Bronchial epithelial cell (primary cell): Measurements from ENCODE around the gene GNPTAB. TPM values are rescaled to one million over a fixed set of nuclear protein-coding genes. Genes with fewer than 3 reads are reported as not detected.
A peak's percentile ranks its signal among the peaks of the same experiment; 100 is the strongest.

Experiments
- DNase-seq: peaks from one replicate; pipeline ENCODE4 v3.0.0-alpha.2; 2010; ENCODE audit warnings: low read depth
- FAIRE-seq: peaks from 2 replicates; lab custom pipeline; 2011; peaks lifted over from hg19 to GRCh38; lab: Jason Lieb, UNC
- H3K27me3 ChIP-seq: 2 replicates; pipeline ENCODE4 v1.5.1; 2011; ENCODE audit warnings: low read length; ENCODE audit not compliant: control insufficient read depth, insufficient read depth
- H3K36me3 ChIP-seq: 2 replicates; pipeline ENCODE4 v1.5.1; 2011; ENCODE audit warnings: low read length; ENCODE audit not compliant: control insufficient read depth, insufficient read depth
- H3K4me3 ChIP-seq: 2 replicates; pipeline ENCODE4 v1.5.1; 2011; ENCODE audit warnings: mild to moderate bottlenecking, low read depth, low read length, control low read depth
- CTCF ChIP-seq: IDR thresholded peaks from 2 replicates; pipeline ENCODE4 v1.5.1; 2011; ENCODE audit warnings: mild to moderate bottlenecking, moderate library complexity, low read length, control low read depth, inconsistent platforms; ENCODE audit not compliant: insufficient read depth, severe bottlenecking
- total RNA-seq: library from RNA; depleted of rRNA; stranded (reverse); fragments of >200 nt; gene quantifications from 2 replicates; pipeline ENCODE4 v1.2.1, GENCODE V29; 2014

Gene GNPTAB
- total RNA-seq, 1 donor from 2014 or later, result 15.8 TPM

- DNase-seq, result peak; percentile 41
- FAIRE-seq, result no peak
- peak; percentile 45 for TF ChIP-seq CTCF
- no peak overlapping the region for H3K4me3 ChIP-seq
- H3K36me3 ChIP-seq, result peaks cover 2% of the 10 kb centered on the region
- H3K27me3 ChIP-seq, result no peaks in the 10 kb centered on the region
Measured at GRCh38 chr12:101759396-101760047, 71.2 kb downstream of the GNPTAB start.

- peaks cover 1% of the 10 kb centered on the region for H3K36me3 ChIP-seq
- H3K4me3 ChIP-seq, result no peak overlapping the region
- DNase-seq, result no peak
- H3K27me3 ChIP-seq, result no peaks in the 10 kb centered on the region
- peak; percentile 89 for FAIRE-seq
- no peak for TF ChIP-seq CTCF
Measured at GRCh38 chr12:101750152-101750551, 80.6 kb downstream of the GNPTAB start.

GRCh38 chr12:101749657-101750056, 81.1 kb downstream of the GNPTAB start:
- FAIRE-seq (no peak), DNase-seq (no peak)
- peaks cover 1% of the 10 kb centered on the region for H3K36me3 ChIP-seq
- TF ChIP-seq CTCF, result no peak
- H3K27me3 ChIP-seq, result no peaks in the 10 kb centered on the region
- no peak overlapping the region for H3K4me3 ChIP-seq

- Histone ChIP-seq H3K4me3 (no peak overlapping the region), H3K27me3 (no peaks in the 10 kb centered on the region), H3K36me3 (peaks cover 1% of the 10 kb centered on the region)
- no peak for DNase-seq
- FAIRE-seq, result no peak
- TF ChIP-seq CTCF, result no peak
Measured at GRCh38 chr12:101748907-101749306, 81.9 kb downstream of the GNPTAB start.

GRCh38 chr12:101747697-101748096, 83.1 kb downstream of the GNPTAB start:
- TF ChIP-seq CTCF, result no peak
- H3K36me3 ChIP-seq, result peaks cover 1% of the 10 kb centered on the region
- H3K27me3 ChIP-seq, result no peaks in the 10 kb centered on the region
- no peak overlapping the region for H3K4me3 ChIP-seq
- no peak for DNase-seq
- no peak for FAIRE-seq

- no peak for DNase-seq
- FAIRE-seq, result no peak
- Histone ChIP-seq H3K4me3 (no peak overlapping the region), H3K36me3 (peaks cover 1% of the 10 kb centered on the region), H3K27me3 (no peaks in the 10 kb centered on the region)
- TF ChIP-seq CTCF, result no peak
Measured at GRCh38 chr12:101746661-101747060, 84.1 kb downstream of the GNPTAB start.
